ENCODE data around the gene DTWD2.
"Not testable (repeated sequence)": the region's sequence is repeated elsewhere in the genome, so short reads cannot be mapped to it uniquely, and the experiment has no call there.

DTWD2 gene

GRCh38 chr5:118994595-118994994, 6.2 kb upstream of the DTWD2 start:
- no peak for DNase-seq

GRCh38 chr5:118993118-118993517, 4.8 kb upstream of the DTWD2 start:
- not testable (repeated sequence) for DNase-seq

DNA sequence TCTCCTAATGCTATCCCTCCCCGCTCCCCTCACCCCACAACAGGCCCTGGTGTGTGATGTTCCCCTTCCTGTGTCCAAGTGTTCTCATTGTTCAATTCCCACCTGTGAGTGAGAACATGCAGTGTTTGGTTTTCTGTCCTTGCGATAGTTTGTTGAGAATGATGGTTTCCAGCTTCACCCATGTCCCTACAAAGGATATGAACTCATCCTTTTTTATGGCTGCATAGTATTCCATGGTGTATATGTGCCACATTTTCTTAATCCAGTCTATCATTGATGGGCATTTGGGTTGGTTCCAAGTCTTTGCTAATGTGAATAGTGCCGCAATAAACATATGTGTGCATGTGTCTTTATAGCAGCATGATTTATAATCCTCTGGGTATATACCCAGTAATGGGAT, 3.7 kb upstream of the DTWD2 start:
- DNase-seq: not testable (repeated sequence)

DNA sequence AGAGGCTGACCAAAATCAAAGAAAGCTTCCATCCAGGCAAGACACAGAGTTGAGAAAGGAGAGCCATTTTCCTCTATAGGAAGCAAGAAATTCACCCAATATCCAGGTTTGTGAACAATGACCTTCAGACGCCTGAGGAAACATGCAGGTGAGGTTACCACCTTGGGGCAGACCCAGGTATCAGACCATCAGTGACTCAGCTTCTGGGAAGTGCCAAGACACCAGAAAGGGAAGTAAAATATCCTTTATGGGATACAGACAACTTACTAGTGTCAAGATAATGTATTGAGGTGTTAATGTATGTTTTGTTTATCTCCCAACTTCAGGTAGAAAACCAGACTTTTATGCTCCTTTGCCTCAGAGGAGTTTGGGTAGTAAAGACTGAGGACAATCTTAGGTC, 2.2 kb upstream of the DTWD2 start:
- DNase-seq: no peak

DNA sequence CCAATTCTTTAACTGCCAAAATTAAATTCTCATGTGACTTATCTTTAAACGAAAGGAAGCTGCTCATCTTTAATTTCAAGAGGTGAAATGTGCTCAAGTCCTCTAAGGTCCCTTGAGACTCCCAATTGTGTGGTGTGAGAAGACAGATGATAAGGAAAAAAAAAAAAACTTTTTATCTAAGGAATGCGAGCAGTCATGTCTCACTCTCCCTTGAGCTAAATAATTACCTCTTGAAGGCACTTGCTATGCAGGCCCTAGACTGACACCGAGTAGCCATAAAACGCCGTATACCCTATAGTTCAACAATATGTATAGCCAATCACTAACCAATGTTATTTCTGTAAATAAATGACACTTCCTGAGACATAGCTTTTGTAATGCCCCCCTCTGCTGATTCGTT, 1.5 kb upstream of the DTWD2 start:
- DNase-seq: no peak

DNA sequence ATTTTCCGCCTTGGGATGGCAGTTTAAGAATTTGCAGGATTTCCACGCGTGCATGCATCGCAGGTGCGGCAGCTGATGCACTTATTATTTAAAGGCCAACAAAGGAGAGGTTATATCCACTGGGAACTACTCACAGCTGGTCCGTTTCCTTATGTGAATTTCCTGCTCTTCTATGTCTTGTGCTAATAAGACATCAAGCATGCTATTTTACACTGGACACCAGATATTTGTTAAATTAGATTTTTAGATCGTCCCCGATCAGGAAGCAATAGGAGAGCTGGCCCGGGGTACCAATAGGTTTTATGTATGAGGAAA, 476 bp upstream of the DTWD2 start:
- no peak for DNase-seq

- no peak for DNase-seq
Observed at GRCh38 chr5:118984602-118985001, 3.7 kb downstream of the DTWD2 start.

DNA sequence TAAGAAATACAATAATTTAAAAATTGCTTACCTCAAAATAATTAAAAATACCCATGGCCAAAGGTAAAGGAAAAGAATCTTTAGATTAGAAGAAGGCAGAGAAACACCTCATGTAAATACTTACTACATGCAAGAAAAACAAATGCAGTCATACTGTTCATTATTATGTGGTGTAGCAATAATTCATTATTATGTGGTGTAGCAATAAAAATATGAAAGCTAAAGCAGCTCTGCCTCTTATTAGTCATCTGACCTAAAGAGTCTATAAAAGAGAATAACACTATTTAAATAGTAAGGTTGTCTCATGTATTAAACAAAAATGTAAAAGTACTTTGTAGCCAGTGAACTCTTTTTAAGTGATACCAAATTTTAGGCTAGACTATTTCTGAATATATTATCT, 6.6 kb downstream of the DTWD2 start:
- no peak for DNase-seq

GRCh38 chr5:118980438-118980837, 7.9 kb downstream of the DTWD2 start:
- DNase-seq: no peak

DNA sequence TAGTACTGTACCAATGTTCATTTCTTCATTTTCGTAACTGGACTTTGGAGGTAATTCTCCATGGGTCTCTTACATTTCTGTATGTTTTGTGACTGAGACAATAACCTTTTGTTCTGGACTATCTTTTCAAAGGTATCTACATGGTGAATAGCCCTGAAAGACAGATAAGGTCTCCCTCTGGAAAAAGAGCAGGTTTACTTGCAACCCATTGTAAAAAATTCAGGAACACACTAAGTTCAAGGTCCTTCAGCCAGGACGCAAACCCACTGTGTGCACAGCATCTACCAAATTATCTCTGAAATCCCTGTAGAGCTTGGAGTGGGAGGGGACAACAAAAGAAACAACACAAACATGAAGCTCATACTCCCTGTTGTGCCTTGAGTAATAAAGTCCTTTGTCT, 8.3 kb downstream of the DTWD2 start:
- DNase-seq: no peak

DNA sequence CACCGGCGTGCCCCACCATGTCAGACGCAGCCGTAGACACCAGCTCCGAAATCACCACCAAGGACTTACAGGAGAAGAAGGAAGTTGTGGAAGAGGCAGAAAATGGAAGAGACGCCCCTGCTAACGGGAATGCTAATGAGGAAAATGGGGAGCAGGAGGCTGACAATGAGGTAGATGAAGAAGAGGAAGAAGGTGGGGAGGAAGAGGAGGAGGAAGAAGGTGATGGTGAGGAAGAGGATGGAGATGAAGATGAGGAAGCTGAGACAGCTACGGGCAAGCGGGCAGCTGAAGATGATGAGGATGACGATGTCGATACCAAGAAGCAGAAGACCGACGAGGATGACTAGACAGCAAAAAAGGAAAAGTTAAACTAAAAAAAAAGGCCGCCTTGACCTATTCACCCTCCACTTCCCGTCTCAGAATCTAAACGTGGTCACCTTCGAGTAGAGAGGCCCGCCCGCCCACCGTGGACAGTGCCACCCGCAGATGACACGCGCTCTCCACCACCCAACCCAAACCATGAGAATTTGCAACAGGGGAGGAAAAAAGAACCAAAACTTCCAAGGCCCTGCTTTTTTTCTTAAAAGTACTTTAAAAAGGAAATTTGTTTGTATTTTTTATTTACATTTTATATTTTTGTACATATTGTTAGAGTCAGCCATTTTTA, 14.4 kb downstream of the DTWD2 start:
- not testable (repeated sequence) for DNase-seq

GRCh38 chr5:118968925-118969375, 19.4 kb downstream of the DTWD2 start:
- DNase-seq: no peak

DNA sequence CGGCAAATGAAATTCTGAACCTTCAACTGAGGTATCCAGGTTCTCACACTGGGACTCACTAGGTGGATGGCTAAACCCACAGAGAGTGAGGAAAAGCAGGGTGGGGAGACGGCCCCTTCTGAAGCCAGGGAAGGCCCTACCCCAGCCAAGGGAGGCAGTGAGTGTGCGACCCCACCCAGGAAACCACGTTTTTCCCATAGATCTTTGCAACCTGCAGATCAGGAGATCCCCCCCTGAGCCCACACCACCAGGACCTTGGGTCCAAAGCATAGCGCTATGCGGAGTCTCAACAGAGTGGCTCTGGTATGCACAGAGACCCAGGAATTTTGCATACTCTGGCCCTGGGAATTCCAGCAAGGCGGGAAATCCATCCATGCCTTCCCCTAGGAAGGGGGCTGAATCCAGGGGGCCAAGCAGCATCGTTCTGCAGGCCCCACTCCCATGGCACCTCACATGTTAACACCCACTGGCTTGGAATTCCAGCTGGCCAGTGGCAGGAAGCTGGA, 19.9 kb downstream of the DTWD2 start:
- DNase-seq: no peak

GRCh38 chr5:118967059-118967508, 21.3 kb downstream of the DTWD2 start:
- DNase-seq: no peak

GRCh38 chr5:118965890-118966289, 22.5 kb downstream of the DTWD2 start:
- DNase-seq: no peak

GRCh38 chr5:118964970-118965369, 23.4 kb downstream of the DTWD2 start:
- DNase-seq: not testable (repeated sequence)

- DNase-seq: not testable (repeated sequence)
Observed at GRCh38 chr5:118964388-118964787, 24.0 kb downstream of the DTWD2 start.

- no peak for DNase-seq
Observed at GRCh38 chr5:118963169-118963568, 25.2 kb downstream of the DTWD2 start.

- no peak for DNase-seq
Observed at GRCh38 chr5:118960557-118960956, 27.8 kb downstream of the DTWD2 start.

DNA sequence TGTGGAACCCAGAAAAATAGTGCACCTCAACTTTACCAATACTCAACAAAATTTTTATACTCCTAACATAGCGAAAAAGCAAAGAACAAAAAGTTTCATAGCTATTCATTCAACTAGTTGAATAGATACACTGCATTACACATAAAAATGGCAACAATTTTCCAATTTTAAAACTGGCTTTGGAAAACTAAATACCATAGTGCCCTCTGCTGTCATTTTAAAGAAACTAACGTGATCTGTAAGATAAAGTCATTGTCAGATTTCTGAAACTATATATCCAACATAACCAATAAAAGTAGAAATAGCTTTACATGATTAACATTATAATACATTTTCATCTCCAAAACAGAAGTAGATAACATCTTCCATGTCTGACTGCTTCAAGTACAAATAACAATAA, 31.6 kb downstream of the DTWD2 start:
- DNase-seq: no peak

GRCh38 chr5:118953652-118954005, 34.7 kb downstream of the DTWD2 start:
- DNase-seq: no peak

GRCh38 chr5:118952992-118953651, 35.2 kb downstream of the DTWD2 start:
- no peak for DNase-seq

DNA sequence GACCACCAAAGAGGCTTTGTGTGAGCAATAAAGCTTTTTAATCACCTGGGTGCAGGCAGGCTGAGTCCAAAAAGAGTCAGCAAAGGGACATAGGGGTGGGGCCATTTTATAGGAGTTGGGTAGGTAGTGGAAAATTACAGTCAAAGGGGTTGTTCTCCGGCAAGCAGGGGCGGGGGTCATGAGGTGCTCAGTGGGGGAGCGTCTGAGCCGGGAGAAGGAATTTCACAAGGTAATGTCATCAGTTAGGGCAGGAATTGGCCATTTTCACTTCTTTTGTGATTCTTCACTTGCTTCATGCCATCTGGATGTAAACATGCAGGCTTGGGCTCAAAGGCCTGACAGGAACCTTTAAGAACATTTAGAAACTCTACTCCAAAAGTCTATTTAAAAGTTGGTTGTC, 36.0 kb downstream of the DTWD2 start:
- not testable (repeated sequence) for DNase-seq

GRCh38 chr5:118950354-118950753, 38.0 kb downstream of the DTWD2 start:
- DNase-seq: not testable (repeated sequence)
